GM12865 (cell line): ENCODE measurements around the gene MAK.

Source experiments
- DNase-seq: peaks from one replicate; pipeline ENCODE4 v3.0.0; 2010; ENCODE audit warnings: low read depth
- H3K4me3 ChIP-seq: 2 replicates; pipeline ENCODE4 v1.5.1; 2011; ENCODE audit warnings: mild to moderate bottlenecking, low read depth, low read length, control low read depth
- TF ChIP-seq, protein P1 (sequence below): IDR thresholded peaks from 2 replicates; pipeline ENCODE4 v1.5.1; 2011; ENCODE audit warnings: low read length, control low read depth, low read depth, inconsistent platforms; ENCODE audit not compliant: insufficient read depth; ENCODE audit errors: missing control alignments

The MAK gene

DNA sequence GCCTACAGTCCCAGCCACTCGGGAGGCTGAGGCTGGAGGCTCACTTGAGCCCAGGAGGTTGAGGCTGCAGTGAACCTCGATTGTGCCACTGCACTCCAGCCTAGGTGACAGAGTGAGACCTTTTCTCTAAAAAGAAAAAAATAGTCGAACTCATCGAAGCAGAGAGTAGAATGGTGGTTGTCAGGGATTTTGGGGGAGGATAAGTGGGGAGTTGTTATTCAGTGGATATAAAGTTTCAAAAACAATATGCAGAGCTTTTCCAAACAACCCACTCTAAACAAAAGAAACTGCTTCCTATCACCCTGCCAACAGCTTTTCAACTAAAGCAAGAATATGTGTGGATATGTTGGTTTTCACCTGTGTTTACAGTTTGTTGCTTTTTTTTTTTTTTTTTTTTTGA, 11.6 kb upstream of the MAK start:
- no peak for DNase-seq
- no peak overlapping the region for H3K4me3 ChIP-seq
- TF ChIP-seq, protein P1, sequence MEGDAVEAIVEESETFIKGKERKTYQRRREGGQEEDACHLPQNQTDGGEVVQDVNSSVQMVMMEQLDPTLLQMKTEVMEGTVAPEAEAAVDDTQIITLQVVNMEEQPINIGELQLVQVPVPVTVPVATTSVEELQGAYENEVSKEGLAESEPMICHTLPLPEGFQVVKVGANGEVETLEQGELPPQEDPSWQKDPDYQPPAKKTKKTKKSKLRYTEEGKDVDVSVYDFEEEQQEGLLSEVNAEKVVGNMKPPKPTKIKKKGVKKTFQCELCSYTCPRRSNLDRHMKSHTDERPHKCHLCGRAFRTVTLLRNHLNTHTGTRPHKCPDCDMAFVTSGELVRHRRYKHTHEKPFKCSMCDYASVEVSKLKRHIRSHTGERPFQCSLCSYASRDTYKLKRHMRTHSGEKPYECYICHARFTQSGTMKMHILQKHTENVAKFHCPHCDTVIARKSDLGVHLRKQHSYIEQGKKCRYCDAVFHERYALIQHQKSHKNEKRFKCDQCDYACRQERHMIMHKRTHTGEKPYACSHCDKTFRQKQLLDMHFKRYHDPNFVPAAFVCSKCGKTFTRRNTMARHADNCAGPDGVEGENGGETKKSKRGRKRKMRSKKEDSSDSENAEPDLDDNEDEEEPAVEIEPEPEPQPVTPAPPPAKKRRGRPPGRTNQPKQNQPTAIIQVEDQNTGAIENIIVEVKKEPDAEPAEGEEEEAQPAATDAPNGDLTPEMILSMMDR, result no peak

- no peak for DNase-seq
- no peak overlapping the region for H3K4me3 ChIP-seq
- TF ChIP-seq, protein P1, result peak; percentile 6
Measured at GRCh38 chr6:10847684-10848083, 9.3 kb upstream of the MAK start.

DNA sequence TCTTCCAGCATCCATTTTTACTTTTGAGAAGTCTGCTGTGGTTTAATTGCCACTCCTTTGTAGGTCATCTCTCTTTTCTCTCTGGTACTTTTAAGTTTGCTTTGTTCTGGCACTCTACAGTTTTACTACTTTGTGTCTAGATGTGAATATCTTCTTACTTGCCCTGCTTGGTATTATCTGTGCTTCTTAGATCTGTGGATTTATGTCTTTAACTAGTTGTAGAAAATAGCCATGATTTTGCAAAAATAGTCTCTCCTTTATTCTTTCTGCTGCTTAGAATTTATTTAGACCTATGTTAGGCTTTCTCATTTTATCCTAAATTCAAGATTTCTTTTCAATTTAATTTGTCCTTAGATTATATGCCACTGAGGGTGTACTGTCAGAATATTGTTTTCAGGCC, 5.2 kb upstream of the MAK start:
- DNase-seq, result no peak
- H3K4me3 ChIP-seq, result no peak overlapping the region
- TF ChIP-seq, protein P1, result no peak

GRCh38 chr6:10838794-10839333, 525 bp upstream of the MAK start:
- H3K4me3 ChIP-seq, result peak overlapping the region; percentile 58
- peak; percentile 85 for DNase-seq
- TF ChIP-seq, protein P1, result no peak

DNA sequence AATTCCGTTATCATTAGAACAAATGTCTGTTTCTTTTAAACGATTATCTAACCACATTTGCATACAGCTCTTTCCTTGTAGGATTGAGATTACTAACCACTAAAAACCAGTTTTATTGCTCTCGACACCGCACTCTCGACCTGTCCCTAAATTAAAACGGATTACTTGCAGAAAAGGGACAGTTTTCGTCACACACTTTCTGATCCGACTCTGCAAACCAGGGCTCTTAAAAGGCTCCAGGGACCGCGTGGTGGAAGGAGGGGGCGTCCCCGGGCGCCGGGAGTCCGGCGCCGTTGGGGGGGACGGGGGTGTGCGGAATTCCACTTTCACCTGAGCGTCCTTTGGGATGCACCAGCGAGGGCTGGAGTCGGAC, 731 bp downstream of the MAK start:
- TF ChIP-seq, protein P1, result no peak
- peak; percentile 13 for DNase-seq
- H3K4me3 ChIP-seq, result peak overlapping the region; percentile 58

DNA sequence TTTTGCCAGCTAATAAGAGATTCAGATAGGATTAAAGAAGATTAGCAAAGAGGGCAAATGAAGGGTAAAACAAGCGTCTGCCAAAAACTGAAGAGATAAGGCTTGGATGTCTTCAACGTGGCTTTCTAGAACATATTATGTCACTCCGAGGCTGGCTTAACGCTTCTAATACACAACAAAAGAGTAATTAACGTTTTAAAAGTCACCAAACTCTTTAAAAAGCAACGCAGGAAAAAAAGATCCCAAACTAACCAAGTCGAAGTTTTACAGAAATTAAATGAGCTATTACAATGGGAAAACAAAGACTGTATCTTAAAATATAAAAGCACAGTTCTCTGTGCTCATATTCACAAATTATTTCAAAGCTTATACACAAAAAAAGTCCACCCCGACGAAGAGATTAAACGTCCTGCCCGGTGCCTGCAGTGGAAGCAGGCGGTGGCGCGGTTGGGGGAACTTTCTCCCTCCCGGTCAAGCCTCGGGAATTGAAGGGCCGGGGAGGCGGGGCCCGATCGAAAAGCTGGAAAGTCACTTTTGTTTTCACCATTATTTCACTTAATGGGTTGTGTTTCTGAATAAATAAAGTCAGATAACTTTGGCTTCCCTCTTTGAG, 1.2 kb downstream of the MAK start:
- TF ChIP-seq, protein P1, result no peak
- DNase-seq, result no peak
- peak overlapping the region; percentile 58 for H3K4me3 ChIP-seq

DNA sequence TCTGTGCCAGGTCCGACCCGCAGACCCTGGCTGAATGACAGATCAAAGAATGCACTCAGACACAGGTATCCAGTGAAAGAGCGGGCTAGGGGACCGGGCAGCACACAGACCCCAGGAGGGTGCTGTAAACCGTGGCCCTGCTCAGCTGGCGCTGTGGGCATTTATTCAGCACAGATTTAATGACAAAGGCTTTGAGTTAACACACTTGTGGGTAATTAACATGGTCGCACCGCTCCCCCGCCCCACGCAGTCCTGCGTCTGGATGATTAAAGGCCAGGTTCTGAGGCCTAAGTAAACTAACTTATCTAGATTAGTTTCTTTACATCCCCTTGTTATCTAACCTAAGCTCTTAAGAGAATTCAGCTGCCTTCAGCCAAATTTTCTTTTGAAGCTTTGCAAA, 3.5 kb downstream of the MAK start:
- no peak overlapping the region for H3K4me3 ChIP-seq
- no peak for DNase-seq
- TF ChIP-seq, protein P1, result no peak
